HG03432 (cell line): ENCODE data around the gene IL32.
"Not testable (repeated sequence)": the region's sequence is repeated elsewhere in the genome, so short reads cannot be mapped to it uniquely, and the experiment has no call there.

Experiments used
- ATAC-seq: cut with Tn5 transposase; IDR thresholded peaks from one replicate; pipeline ENCODE4 v1.9.1; 2021; ENCODE audit warnings: mild to moderate bottlenecking, moderate library complexity; ENCODE audit not compliant: unreplicated experiment

The IL32 gene

GRCh38 chr16:3069146-3069545, 3.7 kb downstream of the IL32 start:
- not testable (repeated sequence) for ATAC-seq

- no peak for ATAC-seq
These were observed 5.2 kb downstream of the IL32 start for GRCh38 chr16:3070608-3071111.

GRCh38 chr16:3071655-3072054, 6.2 kb downstream of the IL32 start:
- ATAC-seq = no peak

- ATAC-seq = not testable (repeated sequence)
These were observed 6.7 kb downstream of the IL32 start for GRCh38 chr16:3072148-3072547.

- ATAC-seq = not testable (repeated sequence)
These were observed 7.3 kb downstream of the IL32 start for GRCh38 chr16:3072576-3073263.

GRCh38 chr16:3073448-3073847, 8.0 kb downstream of the IL32 start:
- ATAC-seq = no peak

GRCh38 chr16:3074860-3075522, 9.6 kb downstream of the IL32 start:
- peak; percentile 74 for ATAC-seq

GRCh38 chr16:3075523-3075915, 10.1 kb downstream of the IL32 start:
- ATAC-seq = no peak

GRCh38 chr16:3075946-3076345, 10.5 kb downstream of the IL32 start:
- not testable (repeated sequence) for ATAC-seq

GRCh38 chr16:3076577-3076976, 11.1 kb downstream of the IL32 start:
- ATAC-seq = no peak

- no peak for ATAC-seq
These were observed 14.6 kb downstream of the IL32 start for GRCh38 chr16:3080024-3080423.

- not testable (repeated sequence) for ATAC-seq
These were observed 16.5 kb downstream of the IL32 start for GRCh38 chr16:3081957-3082356.

- not testable (repeated sequence) for ATAC-seq
These were observed 18.0 kb downstream of the IL32 start for GRCh38 chr16:3083408-3083807.

- no peak for ATAC-seq
These were observed 19.1 kb downstream of the IL32 start for GRCh38 chr16:3084491-3084890.

GRCh38 chr16:3084969-3085670, 19.7 kb downstream of the IL32 start:
- no peak for ATAC-seq

- no peak for ATAC-seq
These were observed 20.6 kb downstream of the IL32 start for GRCh38 chr16:3085868-3086595.

GRCh38 chr16:3086596-3087242, 21.3 kb downstream of the IL32 start:
- no peak for ATAC-seq

- no peak for ATAC-seq
These were observed 22.1 kb downstream of the IL32 start for GRCh38 chr16:3087243-3088235.

- no peak for ATAC-seq
These were observed 23.0 kb downstream of the IL32 start for GRCh38 chr16:3088450-3088849.
